Body of pancreas (tissue), 4 donors: ENCODE measurements around the gene DNASE1L2. TPM values are rescaled to one million over a fixed set of nuclear protein-coding genes. Genes with fewer than 3 reads are reported as not detected.

ENCODE experiments used
- ATAC-seq: fragments of 150-250 bp; one replicate; pipeline ENCODE4 v1.9.1; 2016
- DNase-seq, 4 donors: peaks; one replicate each; pipeline ENCODE4 v3.0.0-alpha.2; 2019
- H3K27ac ChIP-seq, 4 donors: fragments of 200-600 bp; sonication (generic); 1 replicate in 3 of 4; 2 replicates in 1 of 4; pipeline versions ENCODE4 v1.5.1 to v1.6.1; 2016 to 2019; ENCODE audit warnings: mild to moderate bottlenecking in 1 of 4, mixed read lengths in 1 of 4, moderate library complexity in 1 of 4
- H3K27me3 ChIP-seq, 2 donors: fragments of 200-600 bp; sonication (generic); one replicate each; pipeline ENCODE4 v1.6.0; 2016; ENCODE audit warnings: mild to moderate bottlenecking in 1 of 2
- H3K36me3 ChIP-seq, 2 donors: fragments of 200-600 bp; sonication (generic); replicated peaks in 1 of 2; 2 replicates each; pipeline ENCODE4 v1.5.1; 2016; ENCODE audit warnings: low read depth in 2 of 2; ENCODE audit not compliant: insufficient read depth in 1 of 2
- H3K4me1 ChIP-seq: fragments of 200-600 bp; sonication (generic); one replicate; pipeline ENCODE4 v1.6.0; 2016
- H3K4me3 ChIP-seq, 2 donors: fragments of 200-600 bp; sonication (generic); 1 replicate in 1 of 2; 2 replicates in 1 of 2; pipeline ENCODE4 v1.5.1; 2016 to 2019
- H3K9me3 ChIP-seq, 3 donors: fragments of 200-600 bp; sonication (generic); 1 replicate in 2 of 3; 2 replicates in 1 of 3; pipeline ENCODE4 v1.5.1; 2016
- POLR2A ChIP-seq, 3 donors: fragments of 450-650 bp; IDR thresholded peaks; one replicate each; pipeline ENCODE4 v1.6.1; 2016; ENCODE audit warnings: antibody characterized with exemption in 3 of 3, mild to moderate bottlenecking in 2 of 3
- WGBS, 2 donors: methylation state at CpG; one replicate each; pipeline ENCODE4 v1.1.5; 2017; 5-methylcytosine and 5-hydroxymethylcytosine counted together
- intact Hi-C: fragments of 100-400 bp; cut with DNase I; formaldehyde crosslinking; loops from one replicate; pipeline ENCODE4 v1.15.1; 2023
- microRNA counts, 2 donors: library from miRNA; unstranded; fragments of <30 nt; microRNA quantifications; one replicate each; lab custom pipeline; 2017
- microRNA-seq, 2 donors: library from miRNA; unstranded; fragments of <30 nt; microRNA quantifications; one replicate each; pipeline ENCODE4, GENCODE V29; 2016; ENCODE audit warnings: borderline number of aligned reads in 2 of 2, borderline replicate concordance in 2 of 2
- small RNA-seq: library from RNA; depleted of rRNA; stranded (forward); fragments of <200 nt; gene quantifications from one replicate; pipeline ENCODE3, GENCODE V24; 2016
- total RNA-seq, 2 donors: library from RNA; depleted of rRNA; stranded (reverse); fragments of >200 nt; gene quantifications; one replicate each; pipeline ENCODE4 v1.1.0, GENCODE V29; 2016
- TF ChIP-seq, protein P1 (sequence below), 7 experiments: fragments of 450-650 bp in 4 of 7; fragments of 200-600 bp in 3 of 7; sonication (generic) in 3 of 7; IDR thresholded peaks; one replicate each; pipeline ENCODE4 v1.5.1; 2016 to 2019; ENCODE audit warnings: antibody characterized with exemption in 7 of 7

Gene DNASE1L2
- total RNA-seq, 2 donors from 2014 or later = 1.3 TPM; not detected in 1

DNA sequence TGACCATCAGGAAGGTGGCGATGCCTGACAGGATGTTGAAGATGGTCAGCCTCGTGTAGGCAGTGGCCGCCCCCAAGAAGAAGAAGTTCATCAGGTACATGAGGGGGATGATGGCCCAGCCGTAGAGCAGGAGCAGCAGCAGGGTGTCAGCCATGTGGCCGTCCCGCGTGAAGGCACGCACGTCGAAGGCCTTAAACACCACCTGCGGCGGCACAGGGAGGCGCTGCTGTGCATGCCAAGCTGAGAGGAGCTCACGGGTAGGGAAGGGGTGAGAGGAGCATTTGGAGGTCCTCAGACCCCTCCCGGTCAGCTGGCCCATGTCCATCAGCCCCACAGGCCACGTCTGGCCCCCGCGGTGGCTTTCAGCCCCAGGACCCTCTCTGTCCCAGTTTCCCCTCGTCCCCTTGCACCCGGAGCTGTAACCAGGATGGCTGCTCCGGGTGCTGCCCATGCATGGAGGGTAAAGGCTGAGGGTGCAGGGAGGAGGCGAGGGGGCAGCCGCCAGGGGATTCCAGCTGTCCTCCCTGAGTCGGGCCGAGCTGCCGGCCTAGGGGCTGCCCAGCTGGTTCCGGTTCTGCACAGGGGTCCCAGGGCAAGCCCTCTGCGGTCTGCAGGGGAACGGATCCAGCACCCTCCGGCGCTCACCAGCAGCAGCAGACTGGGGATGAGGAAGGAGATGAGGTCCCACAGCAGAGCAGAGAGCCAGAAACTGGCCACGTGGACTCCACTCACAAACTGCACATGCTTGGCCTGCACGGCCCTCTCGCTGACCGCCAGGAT is 48.7 kb downstream of the DNASE1L2 start:
- no peaks in the 10 kb centered on the region for H3K9me3 ChIP-seq
- ATAC-seq = no peak
- intact Hi-C loops = no loop called here
- no peak for TF ChIP-seq POLR2A (IDR thresholded peaks at IDR 0.05)
- TF ChIP-seq, protein P1, sequence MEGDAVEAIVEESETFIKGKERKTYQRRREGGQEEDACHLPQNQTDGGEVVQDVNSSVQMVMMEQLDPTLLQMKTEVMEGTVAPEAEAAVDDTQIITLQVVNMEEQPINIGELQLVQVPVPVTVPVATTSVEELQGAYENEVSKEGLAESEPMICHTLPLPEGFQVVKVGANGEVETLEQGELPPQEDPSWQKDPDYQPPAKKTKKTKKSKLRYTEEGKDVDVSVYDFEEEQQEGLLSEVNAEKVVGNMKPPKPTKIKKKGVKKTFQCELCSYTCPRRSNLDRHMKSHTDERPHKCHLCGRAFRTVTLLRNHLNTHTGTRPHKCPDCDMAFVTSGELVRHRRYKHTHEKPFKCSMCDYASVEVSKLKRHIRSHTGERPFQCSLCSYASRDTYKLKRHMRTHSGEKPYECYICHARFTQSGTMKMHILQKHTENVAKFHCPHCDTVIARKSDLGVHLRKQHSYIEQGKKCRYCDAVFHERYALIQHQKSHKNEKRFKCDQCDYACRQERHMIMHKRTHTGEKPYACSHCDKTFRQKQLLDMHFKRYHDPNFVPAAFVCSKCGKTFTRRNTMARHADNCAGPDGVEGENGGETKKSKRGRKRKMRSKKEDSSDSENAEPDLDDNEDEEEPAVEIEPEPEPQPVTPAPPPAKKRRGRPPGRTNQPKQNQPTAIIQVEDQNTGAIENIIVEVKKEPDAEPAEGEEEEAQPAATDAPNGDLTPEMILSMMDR (IDR thresholded peaks at IDR 0.05) = no peak
- H3K4me3 ChIP-seq = no peak overlapping the region
- no peaks in the 10 kb centered on the region for H3K4me1 ChIP-seq
- 87 to 91% methylated on average over 21 to 32 of the region's 35 CpGs for WGBS, 2 donors
- H3K27ac ChIP-seq = no peak overlapping the region
- H3K36me3 ChIP-seq = peaks cover 0 to 3% of the 10 kb centered on the region in 2 donors
- DNase-seq = no peak
- H3K27me3 ChIP-seq = no peaks in the 10 kb centered on the region

DNA sequence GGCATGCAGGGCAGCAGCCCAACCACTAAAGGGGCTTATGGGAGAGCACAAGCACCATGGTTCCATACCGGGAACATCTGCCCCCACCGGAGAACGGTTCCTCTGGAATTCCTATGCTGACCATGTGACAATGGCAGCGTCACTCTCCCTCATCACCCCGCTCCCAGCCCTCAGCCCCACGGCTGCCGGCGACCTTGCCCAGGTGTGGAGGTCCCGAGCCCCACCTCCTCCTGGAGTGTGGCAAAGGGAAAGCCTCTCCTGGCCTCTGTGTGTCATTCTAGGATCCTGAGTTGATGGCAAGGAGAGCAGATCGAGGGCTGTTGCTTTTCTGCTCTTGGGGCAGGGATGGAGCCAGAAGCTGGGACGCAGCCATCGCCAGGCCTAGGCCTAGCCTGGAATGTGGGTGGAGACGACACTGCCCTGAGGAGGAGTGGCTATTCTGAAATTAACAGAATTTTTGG is 49.5 kb downstream of the DNASE1L2 start:
- no peak overlapping the region for H3K4me3 ChIP-seq
- WGBS, 2 donors = 85 to 92% methylated on average over 4 to 13 of the region's 13 CpGs
- H3K27ac ChIP-seq = no peak overlapping the region
- H3K36me3 ChIP-seq = peaks cover 0 to 3% of the 10 kb centered on the region in 2 donors
- no peaks in the 10 kb centered on the region for H3K9me3 ChIP-seq
- intact Hi-C loops = no loop called here
- DNase-seq (no peak), ATAC-seq (no peak)
- no peaks in the 10 kb centered on the region for H3K27me3 ChIP-seq
- no peak for TF ChIP-seq POLR2A (IDR thresholded peaks at IDR 0.05)
- TF ChIP-seq, protein P1 (IDR thresholded peaks at IDR 0.05) = no peak
- no peaks in the 10 kb centered on the region for H3K4me1 ChIP-seq

DNA sequence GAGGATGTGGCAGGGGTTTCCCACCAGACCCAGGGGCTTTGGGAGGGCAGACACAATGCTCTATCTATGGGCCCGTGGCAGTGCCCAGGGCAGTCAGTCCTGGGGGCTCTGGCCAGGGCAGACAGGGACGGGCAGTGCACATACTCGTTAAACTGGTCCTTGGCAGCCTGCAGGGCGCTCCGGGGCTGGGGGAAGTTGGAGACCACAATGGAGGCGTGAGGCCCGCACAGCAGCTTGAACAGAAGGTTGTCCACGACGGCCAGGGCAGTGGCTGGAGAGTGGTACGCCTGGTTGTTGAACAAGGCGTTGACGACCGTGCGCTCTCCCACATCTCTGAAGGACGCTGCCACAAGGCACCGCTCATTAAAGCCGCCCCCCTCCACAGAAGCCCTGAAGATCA is 50.3 kb downstream of the DNASE1L2 start:
- no peak for TF ChIP-seq POLR2A (IDR thresholded peaks at IDR 0.05)
- TF ChIP-seq, protein P1 (IDR thresholded peaks at IDR 0.05) = no peak
- intact Hi-C loops = no loop called here
- Histone ChIP-seq H3K36me3 (peaks cover 0 to 6% of the 10 kb centered on the region in 2 donors), H3K27ac (no peak overlapping the region), H3K4me1 (no peaks in the 10 kb centered on the region), H3K27me3 (no peaks in the 10 kb centered on the region), H3K9me3 (no peaks in the 10 kb centered on the region), H3K4me3 (no peak overlapping the region)
- WGBS, 2 donors = 87 to 88% methylated on average over 12 to 17 of the region's 17 CpGs
- DNase-seq (no peak), ATAC-seq (no peak)

DNA sequence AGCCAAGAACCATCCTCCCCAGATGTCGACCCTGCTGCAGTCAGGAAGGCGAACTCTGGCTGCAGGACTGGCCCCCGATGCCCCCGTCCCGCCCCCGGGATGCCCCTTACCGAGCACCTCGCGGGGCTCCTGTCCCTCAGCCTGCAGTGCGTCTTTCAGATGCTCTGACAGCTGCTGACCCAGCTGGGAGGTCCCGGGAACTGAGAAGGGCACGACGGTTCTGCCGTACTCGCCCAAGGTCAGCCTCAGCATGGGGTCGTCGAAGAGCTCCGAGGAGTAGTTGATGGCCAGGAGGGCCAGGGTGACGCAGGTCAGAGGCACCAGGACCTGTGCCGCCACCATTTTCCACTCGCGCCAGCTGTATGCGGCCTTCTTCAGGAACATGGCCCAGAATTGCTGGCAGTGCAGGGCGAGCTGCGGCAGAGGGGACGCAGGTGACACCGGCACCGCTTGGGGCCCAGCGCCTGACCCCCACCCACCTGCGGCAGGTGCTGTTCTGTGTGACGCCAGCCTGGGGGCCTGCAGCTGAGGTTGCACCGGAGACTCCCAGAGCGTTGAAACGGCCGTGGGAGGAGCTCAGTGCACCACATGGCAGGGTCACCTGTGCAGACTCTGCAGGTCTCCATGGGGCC is 51.8 kb downstream of the DNASE1L2 start:
- Histone ChIP-seq H3K9me3 (no peaks in the 10 kb centered on the region), H3K36me3 (peaks cover 0 to 7% of the 10 kb centered on the region in 2 donors), H3K27ac (no peak overlapping the region), H3K4me3 (no peak overlapping the region), H3K27me3 (no peaks in the 10 kb centered on the region), H3K4me1 (no peaks in the 10 kb centered on the region)
- no peak for ATAC-seq
- intact Hi-C loops = no loop called here
- DNase-seq = no peak
- TF ChIP-seq, protein P1 (IDR thresholded peaks at IDR 0.05) = no peak
- no peak for TF ChIP-seq POLR2A (IDR thresholded peaks at IDR 0.05)
- 82 to 87% methylated on average over 6 to 35 of the region's 35 CpGs for WGBS, 2 donors

MicroRNAs encoded within 50 kb of the gene (microRNA counts, 767-probe panel; counts per million panel counts)
- microRNA hsa-miR-940 (lab: Ali Mortazavi, UCI) = 0 to 736 counts per million in 2 donors

Small RNA genes within 50 kb of the gene (microRNA-seq; reads per million reads assigned to microRNA genes)
- gene MIR3677 (0 reads per million in 2 donors), gene MIR4717 (0 reads per million in 2 donors)

Small RNA genes within 50 kb of the gene (small RNA-seq; reads per million reads assigned to genes)
- gene MIR3677 (not detected), gene MIR4717 (not detected)

Other genes starting within 250 kb of the DNASE1L2 start
- gene SYNGR3, start 246.5 kb upstream of the DNASE1L2 start, total RNA-seq = 1 to 10 TPM in 1 of 2 donors, under 1 TPM in 1; 0.33 to 1.6 TPM
- 10 to 100 TPM; 41.0 to 55.4 TPM for gene ZNF598, start 226.6 kb upstream of the DNASE1L2 start, total RNA-seq
- gene NPW, start 216.7 kb upstream of the DNASE1L2 start, total RNA-seq = not detected
- 10 to 100 TPM; 32.7 to 87.3 TPM for gene NHERF2, start 209.5 kb upstream of the DNASE1L2 start, total RNA-seq
- gene NTHL1, start 188.6 kb upstream of the DNASE1L2 start, total RNA-seq = 10 to 100 TPM; 15.2 to 19.7 TPM
- gene TSC2, start 188.5 kb upstream of the DNASE1L2 start, total RNA-seq = 100 to 1,000 TPM in 1 of 2 donors, 10 to 100 TPM in 1; 73.9 to 152 TPM
- gene PKD1, start 100.5 kb upstream of the DNASE1L2 start, total RNA-seq = 100 to 1,000 TPM in 1 of 2 donors, 10 to 100 TPM in 1; 78.9 to 237 TPM
- 10 to 100 TPM; 25.4 to 28.8 TPM for gene RAB26, start 87.8 kb upstream of the DNASE1L2 start, total RNA-seq
- 10 to 100 TPM; 22.7 to 29.3 TPM for gene TRAF7, start 80.7 kb upstream of the DNASE1L2 start, total RNA-seq
- under 1 TPM; 0.66 to 0.78 TPM for gene CASKIN1, start 39.8 kb upstream of the DNASE1L2 start, total RNA-seq
- gene MLST8, start 31.0 kb upstream of the DNASE1L2 start, total RNA-seq = 10 to 100 TPM; 32.4 to 59.0 TPM
- gene BRICD5, start 25.6 kb upstream of the DNASE1L2 start, total RNA-seq = 1 to 10 TPM; 1.8 to 3.3 TPM
- 10 to 100 TPM in 1 of 2 donors, 1 to 10 TPM in 1; 7.8 to 15.8 TPM for gene PGP, start 21.6 kb upstream of the DNASE1L2 start, total RNA-seq
- 10 to 100 TPM; 22.3 to 48.1 TPM for gene E4F1, start 12.9 kb upstream of the DNASE1L2 start, total RNA-seq
- gene ECI1, start 15.1 kb downstream of the DNASE1L2 start, total RNA-seq = 100 to 1,000 TPM in 1 of 2 donors, 10 to 100 TPM in 1; 58.9 to 102 TPM
- 10 to 100 TPM; 48.5 to 61.6 TPM for gene RNPS1, start 31.7 kb downstream of the DNASE1L2 start, total RNA-seq
- 10 to 100 TPM; 13.8 to 21.0 TPM for gene ABCA3, start 104.3 kb downstream of the DNASE1L2 start, total RNA-seq
- 1 to 10 TPM in 1 of 2 donors, under 1 TPM in 1; 0.99 to 2.3 TPM for gene CCNF, start 193.0 kb downstream of the DNASE1L2 start, total RNA-seq
- not detected for gene TEDC2, start 223.7 kb downstream of the DNASE1L2 start, total RNA-seq
- gene NTN3, start 234.9 kb downstream of the DNASE1L2 start, total RNA-seq = not detected
- gene TBC1D24, start 238.7 kb downstream of the DNASE1L2 start, total RNA-seq = 10 to 100 TPM; 18.7 to 30.0 TPM